Measurements from ENCODE around the gene PRICKLE3.
A peak's percentile ranks its signal among the peaks of the same experiment; 100 is the strongest.
"Not testable (repeated sequence)": the region's sequence is repeated elsewhere in the genome, so short reads cannot be mapped to it uniquely, and the experiment has no call there.

The PRICKLE3 gene

GRCh38 chrX:49155900-49156837 is 30.0 kb downstream of the PRICKLE3 start:
- peak; percentile 28 for DNase-seq

DNA sequence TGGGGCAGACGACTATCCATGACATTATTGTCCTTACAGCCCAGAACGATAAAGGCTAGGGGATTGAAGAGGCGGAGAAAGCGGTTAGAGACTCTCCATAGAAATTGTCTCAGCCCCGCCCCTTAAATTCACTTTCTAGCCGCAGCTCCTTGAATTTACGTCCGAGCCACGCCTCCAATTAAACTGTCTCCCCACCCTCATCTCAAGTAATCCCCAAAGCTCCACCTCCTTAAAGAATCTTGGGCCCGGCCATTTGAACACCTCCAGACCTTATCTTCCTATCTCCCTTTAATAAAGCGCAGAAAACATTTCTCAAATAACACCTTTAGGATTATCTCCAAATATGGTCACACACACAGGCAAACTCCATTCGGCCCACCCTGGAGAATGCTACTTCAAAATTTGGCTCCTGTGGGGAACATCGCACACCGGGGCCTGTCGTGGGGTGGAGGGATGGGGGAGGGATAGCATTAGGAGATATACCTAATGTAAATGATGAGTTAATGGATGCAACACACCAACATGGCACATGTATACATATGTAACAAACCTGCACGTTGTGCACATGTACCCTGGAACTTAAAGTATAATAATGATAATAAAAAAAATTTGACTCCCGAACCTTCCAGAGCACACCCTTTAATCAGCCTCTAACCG is 30.8 kb downstream of the PRICKLE3 start:
- DNase-seq: no peak

DNA sequence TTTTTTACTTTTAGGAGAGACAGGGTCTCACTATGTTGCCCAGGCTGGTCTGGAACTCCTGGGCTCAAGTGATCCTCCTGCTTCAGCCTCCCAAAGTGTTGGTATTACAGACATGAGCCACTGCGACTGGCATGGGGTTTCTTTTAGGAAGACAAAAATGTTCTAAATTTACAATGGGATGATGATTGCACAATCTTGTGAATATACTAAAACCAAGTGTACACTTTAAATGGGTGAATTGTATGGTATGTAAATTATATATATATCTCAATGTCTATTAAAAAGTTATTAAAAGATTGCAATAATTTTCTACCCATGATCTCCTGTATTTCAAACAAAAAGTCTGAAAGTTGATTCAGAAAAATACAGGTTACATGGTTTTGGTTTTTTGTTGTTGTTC is 32.7 kb downstream of the PRICKLE3 start:
- DNase-seq: no peak

DNA sequence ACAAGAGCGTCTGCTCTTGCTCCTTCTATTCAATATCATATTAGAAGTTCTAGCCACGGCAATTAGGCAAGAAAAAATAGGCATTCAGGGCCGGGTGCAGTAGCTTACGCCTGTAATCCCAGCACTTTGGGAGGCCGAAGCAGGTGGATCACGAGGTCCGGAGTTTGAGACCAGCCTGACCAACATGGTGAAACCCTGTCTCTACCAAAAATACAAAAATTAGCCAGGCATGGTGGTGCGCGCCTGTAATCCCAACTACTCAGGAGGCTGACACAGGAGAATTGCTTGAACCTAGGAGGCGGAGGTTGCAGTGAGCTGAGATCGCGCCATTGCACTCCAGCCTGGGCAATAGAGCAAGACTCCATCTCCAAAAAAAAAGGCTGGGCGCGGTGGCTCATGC is 36.9 kb downstream of the PRICKLE3 start:
- DNase-seq: not testable (repeated sequence)

DNA sequence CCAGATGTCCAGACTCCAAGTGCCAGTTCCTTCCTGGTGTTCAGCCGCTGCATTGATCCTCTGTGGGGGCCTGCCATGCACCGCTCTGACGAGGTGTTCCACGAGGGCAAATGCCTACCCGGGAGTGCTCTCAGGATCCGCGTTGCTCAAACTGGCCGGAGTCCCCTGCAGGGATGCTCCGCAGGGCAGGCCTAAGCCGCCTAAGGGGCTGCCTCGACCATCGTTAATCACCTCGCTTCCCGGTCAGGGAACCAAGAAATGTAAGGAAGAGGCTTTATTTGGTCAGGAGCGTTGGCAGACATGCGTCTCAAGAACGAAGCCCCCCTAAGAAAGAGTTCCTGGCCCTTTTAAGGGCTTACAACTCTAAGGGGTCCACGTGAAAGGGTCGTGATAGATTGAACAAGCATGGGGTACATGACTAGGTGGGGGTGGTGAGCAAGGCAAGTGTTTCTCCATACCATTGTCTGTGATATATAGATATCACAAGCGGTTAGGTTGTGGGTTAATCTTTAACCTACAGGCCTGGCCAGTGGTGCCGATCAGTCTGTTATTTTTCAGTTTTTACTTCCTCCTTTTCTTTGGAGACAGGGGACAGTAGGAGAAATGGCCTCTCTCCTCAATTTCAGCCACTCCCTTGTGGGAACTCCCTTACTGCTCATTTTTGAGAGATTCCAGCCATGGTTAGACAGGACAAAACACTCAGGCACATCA is 37.6 kb downstream of the PRICKLE3 start:
- not testable (repeated sequence) for DNase-seq

GRCh38 chrX:49147936-49148335 is 38.2 kb downstream of the PRICKLE3 start:
- DNase-seq: no peak

GRCh38 chrX:49147282-49147681 is 38.9 kb downstream of the PRICKLE3 start:
- no peak for DNase-seq

GRCh38 chrX:49143154-49143553 is 43.0 kb downstream of the PRICKLE3 start:
- DNase-seq: not testable (repeated sequence)

DNA sequence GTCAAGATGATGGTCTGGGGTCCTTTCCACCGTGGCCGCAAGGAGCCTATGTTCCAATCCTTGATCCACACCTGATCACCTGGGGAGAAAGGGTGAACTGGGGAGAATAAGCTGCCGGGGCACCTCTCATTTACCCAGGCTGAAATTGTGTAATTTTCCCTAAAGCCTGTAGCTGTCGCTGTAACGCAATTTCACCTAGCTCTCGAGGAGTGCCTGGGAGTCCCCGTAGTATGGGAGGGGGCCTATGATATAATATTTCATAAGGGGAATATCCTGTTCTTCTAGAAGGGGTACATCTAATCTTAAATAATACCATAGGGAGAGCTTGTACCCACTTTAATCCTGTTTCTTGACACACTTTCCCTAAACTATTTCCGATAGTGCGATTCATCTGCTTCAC is 43.9 kb downstream of the PRICKLE3 start:
- not testable (repeated sequence) for DNase-seq

GRCh38 chrX:49139713-49140112 is 46.5 kb downstream of the PRICKLE3 start:
- DNase-seq: no peak

- no peak for DNase-seq
Observed at GRCh38 chrX:49137492-49137891, 48.7 kb downstream of the PRICKLE3 start.

- no peak for DNase-seq
Observed at GRCh38 chrX:49133759-49134158, 52.4 kb downstream of the PRICKLE3 start.

GRCh38 chrX:49132275-49132674 is 53.9 kb downstream of the PRICKLE3 start:
- DNase-seq: not testable (repeated sequence)

DNA sequence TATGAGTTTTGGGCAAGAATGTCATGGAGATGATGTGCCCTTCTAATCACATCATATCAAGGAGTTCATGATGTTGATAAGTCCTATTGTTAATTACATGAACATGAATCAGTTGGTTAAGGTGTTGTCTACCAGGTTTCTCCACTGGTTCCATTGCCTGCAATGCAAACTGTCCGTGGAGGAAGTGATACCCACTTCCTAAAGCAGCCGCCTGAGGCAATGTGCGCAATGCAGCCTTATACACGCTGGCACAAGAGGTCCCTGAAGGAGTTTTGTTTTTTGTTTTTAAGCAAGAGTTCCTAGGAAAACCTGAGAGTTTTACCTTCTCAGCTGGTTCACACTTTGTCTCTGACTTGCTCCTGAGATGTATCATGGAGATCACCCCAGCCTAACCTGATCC is 56.7 kb downstream of the PRICKLE3 start:
- no peak for DNase-seq

GRCh38 chrX:49127742-49128258 is 58.4 kb downstream of the PRICKLE3 start:
- not testable (repeated sequence) for DNase-seq

Data from NCI-H2081 treated with DMSO at 0.1 percent for 48 hours (cell line).